Activated CD8-positive, alpha-beta memory T cell treated with anti-CD3 and anti-CD28 coated beads for 36 hours (primary cell): ENCODE data around the gene ADAMTS17. TPM values are rescaled to one million over a fixed set of nuclear protein-coding genes. Genes with fewer than 3 reads are reported as not detected.

Experiments
- CTCF ChIA-PET: fragments of 350-600 bp; sonication (Branson Sonifier 250); formaldehyde crosslinking; loops from one replicate; lab custom pipeline; 2021; ENCODE audit warnings: antibody characterized with exemption; lab: Charles Lee
- POLR2A ChIA-PET: fragments of 350-600 bp; sonication (Branson Sonifier 250); formaldehyde crosslinking; loops from one replicate; lab custom pipeline; 2021; ENCODE audit warnings: antibody characterized with exemption; lab: Charles Lee
- total RNA-seq, 2 experiments: library from RNA; stranded (reverse); gene quantifications; one replicate each; pipeline ENCODE4 v1.2.3, GENCODE V29; 2021

ADAMTS17 gene
- total RNA-seq, 2 experiments from 2014 or later: 1.4 to 1.6 TPM

- POLR2A ChIA-PET: no interaction called here
- CTCF ChIA-PET: no interaction called here
Observed at GRCh38 chr15:100216182-100216581, 125.6 kb downstream of the ADAMTS17 start.

GRCh38 chr15:100215843-100216169 is 126.0 kb downstream of the ADAMTS17 start:
- POLR2A ChIA-PET: no interaction called here
- CTCF ChIA-PET: no interaction called here

GRCh38 chr15:100215031-100215842 is 126.5 kb downstream of the ADAMTS17 start:
- ChIA-PET POLR2A (no interaction called here), CTCF (no interaction called here)

GRCh38 chr15:100211855-100212850 is 129.6 kb downstream of the ADAMTS17 start:
- ChIA-PET CTCF (no interaction called here), POLR2A (no interaction called here)

GRCh38 chr15:100210338-100210737 is 131.4 kb downstream of the ADAMTS17 start:
- ChIA-PET POLR2A (no interaction called here), CTCF (no interaction called here)

- POLR2A ChIA-PET: no interaction called here
- CTCF ChIA-PET: interaction anchor here (1.0 kb wide), 1 partner anchor 9 kb away, joined by 3 read pairs; no protein-coding TSS in a partner anchor
Observed at GRCh38 chr15:100208921-100209603, 132.7 kb downstream of the ADAMTS17 start.

GRCh38 chr15:100207053-100207452 is 134.7 kb downstream of the ADAMTS17 start:
- ChIA-PET CTCF (interaction anchor here (1.1 kb wide), 1 partner anchor 133 kb away, joined by 3 read pairs; no protein-coding TSS in a partner anchor), POLR2A (no interaction called here)

- POLR2A ChIA-PET: no interaction called here
Observed at GRCh38 chr15:100206643-100207042, 135.1 kb downstream of the ADAMTS17 start.

GRCh38 chr15:100205549-100206295 is 136.1 kb downstream of the ADAMTS17 start:
- CTCF ChIA-PET: no interaction called here

More at GRCh38 chr15:100206643-100207042, 135.1 kb downstream of the ADAMTS17 start:
- CTCF ChIA-PET: interaction anchor here (1.1 kb wide), 1 partner anchor 133 kb away, joined by 3 read pairs; no protein-coding TSS in a partner anchor

GRCh38 chr15:100204771-100205170 is 137.0 kb downstream of the ADAMTS17 start:
- ChIA-PET CTCF (no interaction called here), POLR2A (no interaction called here)

More at GRCh38 chr15:100205549-100206295, 136.1 kb downstream of the ADAMTS17 start:
- POLR2A ChIA-PET: no interaction called here

- ChIA-PET CTCF (no interaction called here), POLR2A (no interaction called here)
Observed at GRCh38 chr15:100204211-100204610, 137.6 kb downstream of the ADAMTS17 start.

GRCh38 chr15:100202309-100202960 is 139.3 kb downstream of the ADAMTS17 start:
- CTCF ChIA-PET: no interaction called here

GRCh38 chr15:100201376-100202280 is 140.1 kb downstream of the ADAMTS17 start:
- POLR2A ChIA-PET: no interaction called here
- CTCF ChIA-PET: no interaction called here

More at GRCh38 chr15:100202309-100202960, 139.3 kb downstream of the ADAMTS17 start:
- POLR2A ChIA-PET: no interaction called here

GRCh38 chr15:100200287-100200880 is 141.4 kb downstream of the ADAMTS17 start:
- CTCF ChIA-PET: interaction anchor here (0.9 kb wide), 1 partner anchor 261 kb away, joined by 3 read pairs; no protein-coding TSS in a partner anchor
- POLR2A ChIA-PET: no interaction called here

GRCh38 chr15:100199711-100200286 is 142.0 kb downstream of the ADAMTS17 start:
- POLR2A ChIA-PET: no interaction called here
- CTCF ChIA-PET: no interaction called here

GRCh38 chr15:100198442-100198841 is 143.3 kb downstream of the ADAMTS17 start:
- ChIA-PET CTCF (no interaction called here), POLR2A (no interaction called here)
